OCI-LY1 (cell line): ENCODE results near the gene PCNX1.

Source experiments
- H2AFZ ChIP-seq: fragments of 200-600 bp; sonication (generic), shearing (Covaris generic); 2 replicates; pipeline ENCODE4 v1.6.0; 2014; ENCODE audit warnings: antibody characterized with exemption, mild to moderate bottlenecking, low read length
- H3F3A ChIP-seq: fragments of 200-600 bp; sonication (generic), shearing (Covaris generic); 2 replicates; pipeline ENCODE4 v1.6.0; 2014; ENCODE audit warnings: mild to moderate bottlenecking, antibody characterized with exemption, low read length, moderate library complexity; ENCODE audit not compliant: insufficient read depth
- H3K27ac ChIP-seq: fragments of 200-600 bp; sonication (generic); 2 replicates; pipeline ENCODE4 v1.5.1; 2014; ENCODE audit warnings: low read length, mixed run types, mild to moderate bottlenecking, low read depth; ENCODE audit not compliant: poor library complexity, severe bottlenecking
- H3K27me3 ChIP-seq: fragments of 200-600 bp; sonication (generic); 2 replicates; pipeline ENCODE4 v1.6.0; 2014; ENCODE audit warnings: antibody characterized with exemption, mild to moderate bottlenecking, low read length, moderate library complexity; ENCODE audit not compliant: insufficient read depth
- H3K36me3 ChIP-seq: fragments of 200-600 bp; sonication (generic); 2 replicates; pipeline ENCODE4 v1.6.1; 2014; ENCODE audit warnings: mild to moderate bottlenecking, antibody characterized with exemption, low read length, moderate library complexity, mixed read lengths; ENCODE audit not compliant: insufficient read depth
- H3K4me1 ChIP-seq: fragments of 200-600 bp; sonication (generic); 2 replicates; pipeline ENCODE4 v1.5.1; 2014; ENCODE audit warnings: mild to moderate bottlenecking, low read length, moderate library complexity; ENCODE audit not compliant: insufficient read depth, severe bottlenecking
- H3K4me2 ChIP-seq: fragments of 200-600 bp; sonication (generic), shearing (Covaris generic); 2 replicates; pipeline ENCODE4 v1.6.1; 2014; ENCODE audit warnings: low read length
- H3K4me3 ChIP-seq: fragments of 200-600 bp; sonication (generic); 2 replicates; pipeline ENCODE4 v1.5.1; 2014; ENCODE audit warnings: low read length, low read depth, mild to moderate bottlenecking, mixed read lengths; ENCODE audit not compliant: poor library complexity, severe bottlenecking
- H3K79me2 ChIP-seq: fragments of 200-600 bp; shearing (Covaris generic); 2 replicates; pipeline ENCODE4 v1.6.1; 2016; ENCODE audit warnings: mixed run types, low read length, mixed read lengths; ENCODE audit not compliant: insufficient read depth
- H3K9ac ChIP-seq: fragments of 200-600 bp; sonication (generic), shearing (Covaris generic); 2 replicates; pipeline ENCODE4 v1.6.1; 2014; ENCODE audit warnings: mild to moderate bottlenecking, low read length, mixed read lengths
- H3K9me2 ChIP-seq: fragments of 200-600 bp; sonication (generic), shearing (Covaris generic); 2 replicates; pipeline ENCODE4 v1.6.1; 2014; ENCODE audit warnings: low read depth, mild to moderate bottlenecking, low read length, mixed read lengths
- H3K9me3 ChIP-seq: fragments of 200-600 bp; shearing (Covaris generic); 2 replicates; pipeline ENCODE4 v1.6.1; 2014; ENCODE audit warnings: low read length, mixed read lengths
- H4K20me1 ChIP-seq: fragments of 200-600 bp; sonication (generic), shearing (Covaris generic); 2 replicates; pipeline ENCODE4 v1.6.0; 2016; ENCODE audit warnings: mild to moderate bottlenecking, low read length; ENCODE audit not compliant: insufficient read depth
- EZH2 ChIP-seq: fragments of 200-600 bp; sonication (generic), shearing (Covaris generic); IDR thresholded peaks from 2 replicates; pipeline ENCODE4 v1.8.0; 2017; ENCODE audit warnings: borderline replicate concordance, mixed run types, mild to moderate bottlenecking, antibody characterized with exemption, low read length, moderate library complexity, mixed read lengths
- TF ChIP-seq, protein P1 (sequence below): fragments of 200-600 bp; sonication (generic), shearing (Covaris generic); IDR thresholded peaks from 2 replicates; pipeline ENCODE4 v1.5.1; 2017; ENCODE audit warnings: mild to moderate bottlenecking, antibody characterized with exemption, low read length, moderate library complexity, mixed read lengths

Gene PCNX1

DNA sequence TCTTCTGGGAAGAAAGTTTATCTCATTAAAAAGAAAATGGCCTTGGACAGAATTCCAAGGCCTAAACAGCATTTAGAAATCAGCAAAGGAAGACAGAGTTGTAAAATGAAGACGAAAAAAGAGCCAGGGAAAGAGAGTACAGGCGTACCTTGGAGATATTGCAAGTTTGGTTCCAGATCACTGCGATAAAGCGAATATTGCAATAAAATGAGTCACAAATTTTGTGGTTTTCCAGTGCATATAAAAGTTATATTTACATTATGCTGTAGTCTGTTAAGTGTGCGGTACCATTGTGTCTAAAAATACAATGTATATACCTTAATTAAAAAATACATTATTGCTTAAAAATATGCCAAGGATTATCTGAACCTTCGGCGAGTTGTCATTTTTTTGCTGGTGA lies 9.0 kb downstream of the PCNX1 start:
- H4K20me1 ChIP-seq = no peaks in the 10 kb centered on the region
- TF ChIP-seq EZH2 = no peak
- TF ChIP-seq, protein P1, sequence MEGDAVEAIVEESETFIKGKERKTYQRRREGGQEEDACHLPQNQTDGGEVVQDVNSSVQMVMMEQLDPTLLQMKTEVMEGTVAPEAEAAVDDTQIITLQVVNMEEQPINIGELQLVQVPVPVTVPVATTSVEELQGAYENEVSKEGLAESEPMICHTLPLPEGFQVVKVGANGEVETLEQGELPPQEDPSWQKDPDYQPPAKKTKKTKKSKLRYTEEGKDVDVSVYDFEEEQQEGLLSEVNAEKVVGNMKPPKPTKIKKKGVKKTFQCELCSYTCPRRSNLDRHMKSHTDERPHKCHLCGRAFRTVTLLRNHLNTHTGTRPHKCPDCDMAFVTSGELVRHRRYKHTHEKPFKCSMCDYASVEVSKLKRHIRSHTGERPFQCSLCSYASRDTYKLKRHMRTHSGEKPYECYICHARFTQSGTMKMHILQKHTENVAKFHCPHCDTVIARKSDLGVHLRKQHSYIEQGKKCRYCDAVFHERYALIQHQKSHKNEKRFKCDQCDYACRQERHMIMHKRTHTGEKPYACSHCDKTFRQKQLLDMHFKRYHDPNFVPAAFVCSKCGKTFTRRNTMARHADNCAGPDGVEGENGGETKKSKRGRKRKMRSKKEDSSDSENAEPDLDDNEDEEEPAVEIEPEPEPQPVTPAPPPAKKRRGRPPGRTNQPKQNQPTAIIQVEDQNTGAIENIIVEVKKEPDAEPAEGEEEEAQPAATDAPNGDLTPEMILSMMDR = no peak
- H3K4me1 ChIP-seq = peaks cover 5% of the 10 kb centered on the region
- H3K9ac ChIP-seq = no peak overlapping the region
- no peaks in the 10 kb centered on the region for H3K9me3 ChIP-seq
- no peaks in the 10 kb centered on the region for H3K36me3 ChIP-seq
- no peak overlapping the region for H2AFZ ChIP-seq
- H3K9me2 ChIP-seq = no peaks in the 10 kb centered on the region
- H3K27ac ChIP-seq = no peak overlapping the region
- no peaks in the 10 kb centered on the region for H3K27me3 ChIP-seq
- H3K79me2 ChIP-seq = peaks cover 42% of the 10 kb centered on the region
- H3K4me2 ChIP-seq = no peak overlapping the region
- no peaks in the 10 kb centered on the region for H3F3A ChIP-seq
- no peak overlapping the region for H3K4me3 ChIP-seq

DNA sequence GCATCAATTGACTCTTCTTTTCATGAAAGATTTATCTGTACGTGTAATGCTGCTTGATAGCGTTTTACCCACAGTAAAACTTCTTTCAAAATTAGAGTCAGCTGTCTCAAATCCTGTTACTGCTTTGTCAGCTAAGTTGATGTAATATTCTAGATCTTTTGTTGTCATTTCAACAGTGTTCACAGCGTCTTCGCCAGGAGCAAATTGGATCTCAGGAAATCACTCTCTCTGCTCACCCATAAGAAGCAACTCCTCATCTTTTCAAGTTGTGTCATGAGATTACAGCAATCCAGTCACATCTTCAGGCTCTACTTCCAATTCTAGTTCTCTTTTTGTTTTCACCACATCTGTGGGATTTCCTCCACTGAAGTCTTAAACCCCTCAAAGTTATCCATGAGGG lies 9.5 kb downstream of the PCNX1 start:
- no peak overlapping the region for H2AFZ ChIP-seq
- H3K9ac ChIP-seq = no peak overlapping the region
- no peaks in the 10 kb centered on the region for H3K9me3 ChIP-seq
- H4K20me1 ChIP-seq = no peaks in the 10 kb centered on the region
- H3K4me3 ChIP-seq = no peak overlapping the region
- no peaks in the 10 kb centered on the region for H3K36me3 ChIP-seq
- no peak overlapping the region for H3K27ac ChIP-seq
- TF ChIP-seq, protein P1 = no peak
- TF ChIP-seq EZH2 = no peak
- peaks cover 5% of the 10 kb centered on the region for H3K4me1 ChIP-seq
- no peaks in the 10 kb centered on the region for H3K27me3 ChIP-seq
- no peak overlapping the region for H3K4me2 ChIP-seq
- no peaks in the 10 kb centered on the region for H3K9me2 ChIP-seq
- H3F3A ChIP-seq = no peaks in the 10 kb centered on the region
- peaks cover 46% of the 10 kb centered on the region for H3K79me2 ChIP-seq

DNA sequence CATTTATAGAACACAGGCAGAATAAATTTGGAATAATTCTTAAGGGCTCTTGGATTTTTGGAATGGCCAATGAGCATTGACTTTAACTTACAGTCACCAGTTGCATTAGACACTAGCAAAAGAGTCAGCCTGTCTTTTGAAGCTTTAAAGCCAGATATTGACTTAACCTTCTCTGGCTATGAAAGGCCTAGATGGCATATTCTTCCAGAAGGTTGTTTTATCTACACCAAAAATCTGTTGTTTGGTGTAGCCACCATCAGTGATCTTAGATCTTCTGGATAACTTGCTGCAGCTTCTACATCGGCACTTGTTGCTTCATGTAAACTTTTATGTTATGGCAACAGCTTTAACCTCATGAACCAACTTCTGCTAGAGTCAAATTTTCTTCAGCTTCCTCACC lies 10.4 kb downstream of the PCNX1 start:
- Histone ChIP-seq H2AFZ (no peak overlapping the region), H3K4me2 (no peak overlapping the region), H3F3A (no peaks in the 10 kb centered on the region), H3K27me3 (no peaks in the 10 kb centered on the region), H3K9ac (no peak overlapping the region), H4K20me1 (no peaks in the 10 kb centered on the region), H3K27ac (no peak overlapping the region), H3K36me3 (no peaks in the 10 kb centered on the region), H3K4me1 (peaks cover 5% of the 10 kb centered on the region), H3K79me2 (peaks cover 52% of the 10 kb centered on the region), H3K9me2 (no peaks in the 10 kb centered on the region), H3K4me3 (no peak overlapping the region), H3K9me3 (no peaks in the 10 kb centered on the region)
- TF ChIP-seq EZH2 = no peak
- TF ChIP-seq, protein P1 = no peak
